ENCODE measurements around the gene CACNG3.
"Not testable (repeated sequence)": the region's sequence is repeated elsewhere in the genome, so short reads cannot be mapped to it uniquely, and the experiment has no call there.

Gene CACNG3

GRCh38 chr16:24255456-24256371 is at the start of gene CACNG3:
CACNG3 (plus strand) TSS chr16:24256335; CDS start chr16:24256755, 420 bp downstream.
- no peak for DNase-seq

GRCh38 chr16:24206926-24207325 is 49.2 kb upstream of the CACNG3 start:
- DNase-seq: no peak

- DNase-seq: no peak
These were observed 47.4 kb upstream of the CACNG3 start for GRCh38 chr16:24208710-24209109.

GRCh38 chr16:24214992-24215391 is 41.1 kb upstream of the CACNG3 start:
- no peak for DNase-seq

- DNase-seq: no peak
These were observed 39.2 kb upstream of the CACNG3 start for GRCh38 chr16:24216961-24217360.

GRCh38 chr16:24217461-24217860 is 38.7 kb upstream of the CACNG3 start:
- no peak for DNase-seq

GRCh38 chr16:24218299-24218698 is 37.8 kb upstream of the CACNG3 start:
- DNase-seq: no peak

GRCh38 chr16:24221219-24221618 is 34.9 kb upstream of the CACNG3 start:
- DNase-seq: no peak

- DNase-seq: no peak
These were observed 27.6 kb upstream of the CACNG3 start for GRCh38 chr16:24228514-24228913.

- DNase-seq: no peak
These were observed 23.2 kb upstream of the CACNG3 start for GRCh38 chr16:24232936-24233335.

- DNase-seq: no peak
These were observed 21.4 kb upstream of the CACNG3 start for GRCh38 chr16:24234737-24235136.

GRCh38 chr16:24235806-24236205 is 20.3 kb upstream of the CACNG3 start:
- no peak for DNase-seq

GRCh38 chr16:24238846-24239245 is 17.3 kb upstream of the CACNG3 start:
- not testable (repeated sequence) for DNase-seq

GRCh38 chr16:24246911-24247607 is 9.1 kb upstream of the CACNG3 start:
- DNase-seq: no peak

- peak in 1 of 2 experiments; percentile 46 for DNase-seq
These were observed 2.9 kb upstream of the CACNG3 start for GRCh38 chr16:24253192-24253591.

GRCh38 chr16:24257958-24258357 is 1.8 kb downstream of the CACNG3 start:
- no peak for DNase-seq

- no peak for DNase-seq
These were observed 2.7 kb downstream of the CACNG3 start for GRCh38 chr16:24258791-24259190.

GRCh38 chr16:24262816-24263215 is 6.7 kb downstream of the CACNG3 start:
- no peak for DNase-seq

GRCh38 chr16:24270721-24271442 is 14.7 kb downstream of the CACNG3 start:
- DNase-seq: no peak

- no peak for DNase-seq
These were observed 16.2 kb downstream of the CACNG3 start for GRCh38 chr16:24272379-24272778.

GRCh38 chr16:24273508-24274182 is 17.5 kb downstream of the CACNG3 start:
- no peak for DNase-seq

- no peak for DNase-seq
These were observed 19.3 kb downstream of the CACNG3 start for GRCh38 chr16:24275413-24275812.

Measured in NCI-H446 (cell line).